ENCODE results near the gene ENAH.

Gene ENAH

GRCh38 chr1:225471109-225471452 lies 181.8 kb downstream of the ENAH start:
- no peak for TF ChIP-seq SUZ12 (IDR thresholded peaks at IDR 0.05; ENCODE audit: extremely low read depth, insufficient read depth, insufficient read length)
- no peak for TF ChIP-seq YY1 (IDR thresholded peaks at IDR 0.05; ENCODE audit: insufficient read depth, insufficient read length)
- DNase-seq (ENCODE audit: low read depth, low spot score), result no peak

GRCh38 chr1:225470211-225471108 lies 182.5 kb downstream of the ENAH start:
- TF ChIP-seq SUZ12 (IDR thresholded peaks at IDR 0.05; ENCODE audit: extremely low read depth, insufficient read depth, insufficient read length) (no peak), YY1 (IDR thresholded peaks at IDR 0.05; ENCODE audit: insufficient read depth, insufficient read length) (no peak), ZNF274 (IDR thresholded peaks at IDR 0.05; ENCODE audit: low read depth, low read length) (no peak)
- H3K4me1 ChIP-seq (ENCODE audit: insufficient read depth, insufficient read length), result peaks cover 18% of the 10 kb centered on the region
- H3K9me3 ChIP-seq (ENCODE audit: insufficient read depth, low read length), result no peaks in the 10 kb centered on the region; the same call in 1 of the 2 replicates
- H3K9ac ChIP-seq (ENCODE audit: insufficient read length, low read depth), result no peak overlapping the region
- H3K4me3 ChIP-seq (ENCODE audit: insufficient read length, low read depth), result no peak overlapping the region
- peaks cover 3% of the 10 kb centered on the region for H3K27me3 ChIP-seq (ENCODE audit: insufficient read depth, insufficient read length)
- no peaks in the 10 kb centered on the region for H3K36me3 ChIP-seq (ENCODE audit: insufficient read depth, insufficient read length, low read length)
- DNase-seq (ENCODE audit: low read depth, low spot score), result no peak

More at GRCh38 chr1:225471109-225471452, 181.8 kb downstream of the ENAH start:
- Histone ChIP-seq H3K9ac (ENCODE audit: insufficient read length, low read depth) (no peak overlapping the region), H3K4me3 (ENCODE audit: insufficient read length, low read depth) (no peak overlapping the region), H3K9me3 (ENCODE audit: insufficient read depth, low read length) (no peaks in the 10 kb centered on the region; the same call in 1 of the 2 replicates), H3K27me3 (ENCODE audit: insufficient read depth, insufficient read length) (peaks cover 4% of the 10 kb centered on the region), H3K36me3 (ENCODE audit: insufficient read depth, insufficient read length, low read length) (no peaks in the 10 kb centered on the region), H3K4me1 (ENCODE audit: insufficient read depth, insufficient read length) (peaks cover 13% of the 10 kb centered on the region)

- H3K9me3 ChIP-seq (ENCODE audit: insufficient read depth, low read length), result no peaks in the 10 kb centered on the region; the same call in 1 of the 2 replicates
- TF ChIP-seq SUZ12 (IDR thresholded peaks at IDR 0.05; ENCODE audit: extremely low read depth, insufficient read depth, insufficient read length), result no peak
- TF ChIP-seq ZNF274 (IDR thresholded peaks at IDR 0.05; ENCODE audit: low read depth, low read length), result no peak
- no peak for TF ChIP-seq YY1 (IDR thresholded peaks at IDR 0.05; ENCODE audit: insufficient read depth, insufficient read length)
- no peak overlapping the region for H3K9ac ChIP-seq (ENCODE audit: insufficient read length, low read depth)
- H3K36me3 ChIP-seq (ENCODE audit: insufficient read depth, insufficient read length, low read length), result no peaks in the 10 kb centered on the region
- H3K4me1 ChIP-seq (ENCODE audit: insufficient read depth, insufficient read length), result peaks cover 17% of the 10 kb centered on the region
- no peak for DNase-seq (ENCODE audit: low read depth, low spot score)
- no peak overlapping the region for H3K4me3 ChIP-seq (ENCODE audit: insufficient read length, low read depth)
- no peaks in the 10 kb centered on the region for H3K27me3 ChIP-seq (ENCODE audit: insufficient read depth, insufficient read length)
These were observed 183.9 kb downstream of the ENAH start for GRCh38 chr1:225469051-225469450.

GRCh38 chr1:225468270-225469020 lies 184.5 kb downstream of the ENAH start:
- H3K9me3 ChIP-seq (ENCODE audit: insufficient read depth, low read length), result no peaks in the 10 kb centered on the region
- TF ChIP-seq YY1 (IDR thresholded peaks at IDR 0.05; ENCODE audit: insufficient read depth, insufficient read length) (no peak), SUZ12 (IDR thresholded peaks at IDR 0.05; ENCODE audit: extremely low read depth, insufficient read depth, insufficient read length) (no peak), ZNF274 (IDR thresholded peaks at IDR 0.05; ENCODE audit: low read depth, low read length) (no peak)
- H3K9ac ChIP-seq (ENCODE audit: insufficient read length, low read depth), result no peak overlapping the region
- peaks cover 19% of the 10 kb centered on the region for H3K4me1 ChIP-seq (ENCODE audit: insufficient read depth, insufficient read length)
- DNase-seq (ENCODE audit: low read depth, low spot score), result no peak
- H3K4me3 ChIP-seq (ENCODE audit: insufficient read length, low read depth), result no peak overlapping the region
- no peaks in the 10 kb centered on the region for H3K27me3 ChIP-seq (ENCODE audit: insufficient read depth, insufficient read length)
- H3K36me3 ChIP-seq (ENCODE audit: insufficient read depth, insufficient read length, low read length), result no peaks in the 10 kb centered on the region

- no peak for DNase-seq (ENCODE audit: low read depth, low spot score)
These were observed 185.5 kb downstream of the ENAH start for GRCh38 chr1:225467193-225468020.

GRCh38 chr1:225466848-225467192 lies 186.1 kb downstream of the ENAH start:
- no peak for TF ChIP-seq SUZ12 (IDR thresholded peaks at IDR 0.05; ENCODE audit: extremely low read depth, insufficient read depth, insufficient read length)
- no peak for TF ChIP-seq ZNF274 (IDR thresholded peaks at IDR 0.05; ENCODE audit: low read depth, low read length)
- no peak for TF ChIP-seq YY1 (IDR thresholded peaks at IDR 0.05; ENCODE audit: insufficient read depth, insufficient read length)
- H3K27me3 ChIP-seq (ENCODE audit: insufficient read depth, insufficient read length), result no peaks in the 10 kb centered on the region
- no peaks in the 10 kb centered on the region for H3K9me3 ChIP-seq (ENCODE audit: insufficient read depth, low read length)
- H3K4me3 ChIP-seq (ENCODE audit: insufficient read length, low read depth), result no peak overlapping the region
- H3K36me3 ChIP-seq (ENCODE audit: insufficient read depth, insufficient read length, low read length), result no peaks in the 10 kb centered on the region
- no peak overlapping the region for H3K9ac ChIP-seq (ENCODE audit: insufficient read length, low read depth)
- H3K4me1 ChIP-seq (ENCODE audit: insufficient read depth, insufficient read length), result peaks cover 30% of the 10 kb centered on the region
- DNase-seq (ENCODE audit: low read depth, low spot score), result no peak

More at GRCh38 chr1:225467193-225468020, 185.5 kb downstream of the ENAH start:
- Histone ChIP-seq H3K27me3 (ENCODE audit: insufficient read depth, insufficient read length) (no peaks in the 10 kb centered on the region), H3K4me1 (ENCODE audit: insufficient read depth, insufficient read length) (peaks cover 24% of the 10 kb centered on the region), H3K36me3 (ENCODE audit: insufficient read depth, insufficient read length, low read length) (no peaks in the 10 kb centered on the region), H3K9ac (ENCODE audit: insufficient read length, low read depth) (peak overlapping the region; percentile 37), H3K4me3 (ENCODE audit: insufficient read length, low read depth) (no peak overlapping the region), H3K9me3 (ENCODE audit: insufficient read depth, low read length) (no peaks in the 10 kb centered on the region)
- TF ChIP-seq ZNF274 (IDR thresholded peaks at IDR 0.05; ENCODE audit: low read depth, low read length), result no peak
- no peak for TF ChIP-seq SUZ12 (IDR thresholded peaks at IDR 0.05; ENCODE audit: extremely low read depth, insufficient read depth, insufficient read length)
- no peak for TF ChIP-seq YY1 (IDR thresholded peaks at IDR 0.05; ENCODE audit: insufficient read depth, insufficient read length)
